ENCODE measurements around the gene ZCRB1.

DNA sequence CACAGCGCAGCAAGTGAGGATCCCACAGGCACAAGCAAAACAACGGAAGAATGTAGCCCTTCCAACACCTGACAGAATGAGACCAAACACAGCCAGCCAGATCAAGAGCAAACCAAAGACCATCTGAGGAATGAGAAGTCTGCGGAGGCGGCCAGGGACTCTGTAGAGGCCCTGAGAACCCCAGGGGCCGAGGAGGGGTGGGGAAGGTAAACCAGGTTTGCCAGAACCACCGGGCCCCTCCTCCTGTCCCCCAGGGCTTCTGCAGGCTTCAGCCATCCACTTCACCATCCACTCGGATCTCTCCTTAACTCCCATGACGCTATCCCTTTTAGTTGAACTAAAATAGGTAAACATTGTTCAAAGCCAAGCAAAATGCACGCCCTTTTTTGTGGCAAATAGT, 37.4 kb downstream of the ZCRB1 start:
- TF ChIP-seq, protein P1, sequence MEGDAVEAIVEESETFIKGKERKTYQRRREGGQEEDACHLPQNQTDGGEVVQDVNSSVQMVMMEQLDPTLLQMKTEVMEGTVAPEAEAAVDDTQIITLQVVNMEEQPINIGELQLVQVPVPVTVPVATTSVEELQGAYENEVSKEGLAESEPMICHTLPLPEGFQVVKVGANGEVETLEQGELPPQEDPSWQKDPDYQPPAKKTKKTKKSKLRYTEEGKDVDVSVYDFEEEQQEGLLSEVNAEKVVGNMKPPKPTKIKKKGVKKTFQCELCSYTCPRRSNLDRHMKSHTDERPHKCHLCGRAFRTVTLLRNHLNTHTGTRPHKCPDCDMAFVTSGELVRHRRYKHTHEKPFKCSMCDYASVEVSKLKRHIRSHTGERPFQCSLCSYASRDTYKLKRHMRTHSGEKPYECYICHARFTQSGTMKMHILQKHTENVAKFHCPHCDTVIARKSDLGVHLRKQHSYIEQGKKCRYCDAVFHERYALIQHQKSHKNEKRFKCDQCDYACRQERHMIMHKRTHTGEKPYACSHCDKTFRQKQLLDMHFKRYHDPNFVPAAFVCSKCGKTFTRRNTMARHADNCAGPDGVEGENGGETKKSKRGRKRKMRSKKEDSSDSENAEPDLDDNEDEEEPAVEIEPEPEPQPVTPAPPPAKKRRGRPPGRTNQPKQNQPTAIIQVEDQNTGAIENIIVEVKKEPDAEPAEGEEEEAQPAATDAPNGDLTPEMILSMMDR (IDR thresholded peaks at IDR 0.05), result no peak
- TF ChIP-seq POLR2AphosphoS5 (IDR thresholded peaks at IDR 0.05), result no peak
- TF ChIP-seq POLR2A (IDR thresholded peaks at IDR 0.05), result no peak
- TF ChIP-seq EP300 (IDR thresholded peaks at IDR 0.05), result no peak

Measured in suprapubic skin (tissue), 4 donors.